ENCODE data around the gene RARG. TPM values are rescaled to one million over a fixed set of nuclear protein-coding genes. Genes with fewer than 3 reads are reported as not detected.

RARG gene
- total RNA-seq, 1 donor from 2014 or later: 168 TPM

DNA sequence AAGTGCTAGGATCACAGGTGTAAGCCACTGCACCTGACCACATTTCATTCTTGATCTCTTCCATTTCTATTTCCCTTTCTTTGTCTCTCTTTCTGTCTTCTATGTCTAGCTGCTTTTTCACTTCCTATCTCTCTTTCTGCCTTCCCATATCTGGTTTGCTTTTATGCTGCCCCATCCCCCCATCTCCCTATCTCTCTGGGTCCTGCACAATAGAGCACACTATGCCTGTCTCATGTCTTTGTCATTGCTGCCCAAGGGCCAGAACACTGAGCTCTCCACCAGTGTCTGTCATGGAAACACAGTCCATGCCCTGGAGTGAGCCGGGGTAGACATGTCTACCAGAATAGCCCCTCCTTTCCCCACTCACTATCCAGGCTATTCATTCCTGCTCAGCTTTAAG lies 12.3 kb upstream of the RARG start:
- ATAC-seq: no peak

DNA sequence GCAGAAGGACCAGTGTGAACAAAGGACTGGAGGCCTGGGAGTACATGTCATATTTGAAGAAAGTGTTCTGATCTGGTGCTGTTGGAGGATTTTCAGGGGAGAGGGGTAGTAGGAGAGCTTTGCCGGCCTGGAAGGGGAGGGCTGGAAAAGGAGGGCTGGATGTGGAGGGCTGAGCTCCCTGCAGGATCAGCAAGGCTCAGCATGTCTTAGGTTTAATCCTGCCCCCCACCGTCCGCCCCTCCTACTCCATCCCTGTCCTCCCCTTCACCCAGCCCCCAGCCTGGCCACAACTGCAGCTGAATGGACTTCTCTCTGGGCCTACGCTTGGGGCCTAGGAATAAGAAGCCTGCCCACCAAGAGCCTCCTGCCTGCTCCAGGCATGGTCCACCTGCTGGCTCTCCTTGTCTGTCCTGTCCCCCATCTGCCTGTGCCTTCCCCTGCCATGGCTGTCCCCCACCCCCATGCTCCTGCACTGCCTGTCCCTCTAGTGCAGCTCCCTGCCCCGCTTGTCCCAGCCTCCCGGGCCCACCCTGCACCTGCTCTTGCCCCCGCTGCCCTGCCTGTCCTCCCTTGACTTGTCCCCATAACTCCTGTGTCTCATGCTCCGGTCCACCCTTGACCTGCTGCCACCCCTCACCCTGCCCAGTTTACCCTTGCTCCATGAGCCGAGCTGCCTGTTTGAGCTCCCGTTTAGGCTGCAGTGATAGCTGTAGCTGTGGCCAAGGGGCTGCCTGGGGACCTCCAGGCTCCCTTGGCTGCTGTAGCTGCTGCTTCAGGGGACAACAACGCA lies 9.8 kb upstream of the RARG start:
- ATAC-seq: peak; percentile 16

DNA sequence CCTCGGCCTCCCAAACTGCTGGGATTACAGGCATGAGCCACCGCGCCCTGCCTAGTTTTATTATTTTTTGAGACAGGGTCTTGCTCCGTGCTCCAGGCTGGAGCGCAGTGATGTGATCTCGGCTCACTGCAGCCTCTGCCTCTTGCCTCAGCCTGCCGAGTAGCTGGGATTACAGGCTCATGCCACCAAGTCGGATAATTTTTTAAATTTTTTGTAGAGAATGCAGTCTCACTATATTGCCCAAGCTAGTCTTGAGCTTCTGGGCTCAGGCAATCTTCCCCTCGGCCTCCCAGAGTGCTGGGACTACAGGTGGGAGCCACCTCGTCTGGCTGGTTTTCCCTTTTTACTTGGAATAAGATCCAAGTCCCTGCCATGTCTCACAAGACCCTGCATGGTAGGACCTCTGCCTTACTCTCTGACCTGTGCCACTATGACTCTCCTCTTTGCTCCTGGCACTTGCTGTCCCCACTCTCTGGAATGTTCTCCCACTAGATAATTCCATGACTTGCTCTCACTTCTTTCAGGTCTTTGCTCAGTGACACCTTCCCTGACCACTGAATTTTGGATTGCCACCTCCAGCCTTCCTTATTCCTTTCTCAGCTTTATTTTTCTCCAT lies 7.7 kb upstream of the RARG start:
- ATAC-seq: no peak

GRCh38 chr12:53236443-53237111 lies 4.6 kb upstream of the RARG start:
- ATAC-seq: no peak

- no peak for ATAC-seq
Observed at GRCh38 chr12:53235742-53236442, 3.9 kb upstream of the RARG start.

- ATAC-seq: no peak
Observed at GRCh38 chr12:53235164-53235563, 3.2 kb upstream of the RARG start.

DNA sequence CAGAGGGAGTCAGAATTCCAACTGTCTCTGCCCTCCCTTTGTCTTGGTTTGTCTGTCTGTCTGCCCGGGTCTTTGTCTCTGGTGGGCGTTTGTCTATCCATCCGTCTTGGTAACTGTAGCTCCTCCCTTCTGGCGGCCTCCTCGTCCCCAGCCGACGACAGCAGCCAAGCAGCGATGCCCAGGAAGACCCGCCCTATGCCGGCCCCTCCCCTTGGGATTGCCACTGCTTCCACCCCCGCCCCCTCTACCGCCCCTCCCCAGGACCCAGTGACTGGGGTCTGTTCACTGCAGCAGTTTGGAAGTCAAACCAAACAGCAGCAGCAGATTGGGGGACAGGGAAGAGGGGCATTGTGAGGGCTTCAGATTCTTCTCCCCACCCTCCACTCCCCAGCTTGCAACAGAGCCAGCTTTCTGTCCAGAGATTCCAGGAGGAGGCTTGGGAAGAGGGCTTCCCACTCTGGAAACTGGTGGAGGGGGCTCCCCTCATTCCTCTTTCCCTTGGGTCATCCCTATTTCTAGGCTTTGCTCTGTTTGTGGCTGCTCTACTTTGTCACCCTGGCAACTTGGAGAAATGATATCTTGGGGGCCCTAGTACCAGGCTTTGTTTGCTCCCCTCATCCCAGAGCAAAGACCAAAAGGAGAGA lies 2.4 kb upstream of the RARG start:
- no peak for ATAC-seq

- no peak for ATAC-seq
Observed at GRCh38 chr12:53233671-53234121, 1.7 kb upstream of the RARG start.

GRCh38 chr12:53232646-53233461 lies 845 bp upstream of the RARG start:
- ATAC-seq: peak; percentile 72

DNA sequence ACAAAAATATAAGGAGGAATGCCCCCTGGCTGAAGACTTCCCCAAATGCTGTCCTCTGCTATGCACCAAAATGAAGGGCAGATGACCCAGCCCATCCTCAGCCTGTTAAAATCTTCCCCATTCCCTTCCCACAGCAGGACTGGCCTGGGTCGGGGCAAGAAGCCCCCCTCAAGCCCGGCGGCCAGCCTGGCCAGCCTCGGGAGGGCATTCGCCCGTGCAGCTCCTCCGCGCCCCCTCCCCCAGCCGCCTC lies 413 bp downstream of the RARG start:
- no peak for ATAC-seq

DNA sequence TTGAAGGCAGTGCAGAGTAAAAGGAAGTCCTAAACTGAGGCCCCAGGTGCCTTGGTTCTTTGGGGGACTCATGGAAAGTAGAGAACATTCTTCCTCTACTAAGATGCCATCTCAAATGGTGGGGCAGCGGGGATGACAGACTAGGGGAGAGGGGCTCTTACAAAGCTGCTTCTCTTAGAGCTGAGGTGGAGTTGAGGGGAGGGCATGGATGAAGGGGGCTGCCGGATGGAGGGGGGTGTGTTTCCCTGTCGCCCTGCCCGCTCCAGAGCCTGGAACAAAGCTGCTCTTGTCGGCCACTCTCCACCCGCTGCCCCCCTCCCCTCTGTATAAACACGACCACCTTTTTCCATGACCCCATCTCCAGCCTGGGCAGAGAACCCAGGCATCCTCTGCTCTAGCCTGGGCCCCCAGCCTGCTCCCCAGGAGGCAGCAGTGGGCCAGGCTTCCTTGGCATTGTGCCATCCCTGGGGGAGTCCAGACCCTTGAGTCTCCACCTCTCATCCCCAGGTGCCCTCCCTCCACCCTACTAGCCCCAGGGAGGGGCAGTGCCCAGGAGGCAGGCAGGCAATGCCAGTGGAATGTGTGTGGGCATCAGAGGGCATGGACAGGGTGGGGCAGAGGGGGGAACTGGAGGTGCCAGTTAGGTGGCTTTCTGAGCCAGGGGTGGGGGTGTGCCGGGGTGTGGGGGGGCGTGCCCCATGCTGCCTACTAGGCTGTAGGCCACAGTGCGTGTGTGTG lies 1.7 kb downstream of the RARG start:
- peak; percentile 80 for ATAC-seq

DNA sequence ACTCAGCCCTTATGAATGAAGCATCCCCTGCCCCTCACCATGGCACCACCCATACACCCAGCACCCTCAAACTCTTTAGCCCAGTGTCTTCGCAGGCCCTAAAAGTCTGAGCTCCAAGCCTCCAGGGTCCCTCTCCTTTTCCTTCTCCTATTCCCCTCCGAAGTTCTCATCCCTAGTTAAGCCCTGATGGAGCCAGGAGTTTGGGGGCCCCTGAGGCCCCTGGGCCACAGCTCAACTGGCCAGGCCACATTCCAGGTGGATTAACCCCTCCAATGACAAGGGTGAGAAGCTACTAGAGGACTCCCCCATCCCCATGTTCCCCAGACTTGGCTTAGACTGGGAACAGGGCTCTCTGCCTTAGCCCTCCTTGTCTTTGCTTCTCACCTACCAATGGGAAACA lies 2.6 kb downstream of the RARG start:
- ATAC-seq: no peak

- ATAC-seq: no peak
Observed at GRCh38 chr12:53227836-53228235, 4.2 kb downstream of the RARG start.

- no peak for ATAC-seq
Observed at GRCh38 chr12:53227341-53227740, 4.7 kb downstream of the RARG start.

- no peak for ATAC-seq
Observed at GRCh38 chr12:53226815-53227214, 5.2 kb downstream of the RARG start.

- ATAC-seq: peak; percentile 28
Observed at GRCh38 chr12:53225635-53226424, 6.2 kb downstream of the RARG start.

DNA sequence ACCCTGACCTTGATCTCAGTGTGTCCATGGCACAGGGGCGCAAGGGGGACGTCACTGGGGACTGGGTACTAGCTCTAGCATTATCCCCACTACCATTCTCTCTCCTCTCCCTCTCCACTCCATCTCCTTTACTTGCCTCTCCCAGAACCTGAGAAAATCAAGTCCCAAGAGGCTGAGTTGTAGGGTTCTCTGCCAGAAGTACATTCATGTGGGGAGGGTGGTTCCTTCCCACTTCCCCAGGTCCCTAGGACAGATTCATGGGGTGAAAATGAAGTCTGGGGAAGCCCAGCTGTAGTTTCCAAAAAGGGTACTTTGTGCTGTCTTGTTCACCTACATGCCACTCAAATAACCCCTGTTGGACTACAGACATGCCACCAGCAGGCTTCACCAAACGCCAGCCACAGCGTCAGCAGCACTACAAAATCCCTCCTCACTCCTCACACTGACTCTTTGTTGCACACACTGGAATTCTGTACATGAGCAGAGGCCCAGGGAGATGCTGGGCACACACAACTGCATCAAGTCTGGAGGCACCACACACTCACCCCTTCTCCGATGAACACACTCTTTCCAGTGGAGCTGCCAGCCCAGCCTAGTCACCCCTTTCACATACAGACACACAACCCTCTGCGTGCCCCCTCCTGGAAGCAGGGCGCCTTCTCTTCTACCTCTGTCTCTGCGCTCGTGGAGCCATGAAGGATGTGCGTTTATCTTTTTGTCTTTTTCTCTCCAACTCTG lies 6.9 kb downstream of the RARG start:
- ATAC-seq: no peak

DNA sequence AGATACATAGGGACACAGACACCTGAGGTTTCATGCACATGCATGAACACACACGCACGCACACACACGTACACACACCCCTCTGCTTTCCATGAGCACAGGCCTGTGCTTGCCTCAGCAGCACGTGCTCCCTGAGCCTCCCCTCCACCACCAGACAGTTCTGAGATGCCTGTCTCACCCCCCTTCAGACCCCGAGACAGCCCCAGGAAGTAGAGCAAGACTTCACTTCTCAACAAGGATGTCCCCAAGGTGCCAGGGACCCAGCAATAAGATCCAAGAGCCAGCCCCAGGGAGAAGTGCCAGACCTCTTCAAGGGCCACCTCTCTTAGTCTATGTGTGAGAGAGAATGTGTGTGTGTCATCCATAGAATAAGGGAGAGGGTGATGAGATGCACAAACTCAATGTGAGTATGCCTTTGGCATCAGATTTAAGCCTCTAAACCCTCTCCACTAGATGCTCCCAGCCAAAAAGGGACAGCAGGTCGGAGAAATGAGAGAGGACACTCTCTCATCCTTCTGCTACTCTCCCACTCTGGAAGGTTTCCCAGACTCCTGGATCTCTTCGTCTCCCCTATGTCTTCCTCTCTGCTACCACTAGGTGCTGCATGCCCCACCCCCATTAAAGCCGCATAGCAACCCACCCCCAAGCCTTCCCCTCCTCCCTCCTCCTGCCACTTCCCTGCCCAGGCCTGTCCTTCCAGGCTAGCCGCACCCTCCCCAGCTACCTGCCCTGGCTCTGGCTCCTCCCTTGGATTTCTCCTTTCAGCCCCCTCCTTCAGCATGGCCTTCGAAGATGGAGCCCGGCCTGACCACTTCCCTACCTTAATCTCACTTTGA lies 7.7 kb downstream of the RARG start:
- ATAC-seq: peak; percentile 59
